Cortex of kidney (tissue), 1 donor: ENCODE measurements around the gene ARID1B.

Source experiments
- DNase-seq: peaks from one replicate; lab custom pipeline; 2025; lab: John Stamatoyannopoulos, UW

Gene ARID1B

GRCh38 chr6:156909212-156910010 lies 132.2 kb downstream of the ARID1B start:
- DNase-seq: no peak

GRCh38 chr6:156910011-156910334 lies 132.8 kb downstream of the ARID1B start:
- DNase-seq: no peak

GRCh38 chr6:156910938-156911337 lies 133.8 kb downstream of the ARID1B start:
- no peak for DNase-seq

GRCh38 chr6:156911581-156911980 lies 134.4 kb downstream of the ARID1B start:
- no peak for DNase-seq

GRCh38 chr6:156912431-156912830 lies 135.3 kb downstream of the ARID1B start:
- no peak for DNase-seq

GRCh38 chr6:156914181-156914580 lies 137.0 kb downstream of the ARID1B start:
- DNase-seq: no peak

- no peak for DNase-seq
Observed at GRCh38 chr6:156916130-156916801, 139.1 kb downstream of the ARID1B start.

GRCh38 chr6:156917213-156917612 lies 140.0 kb downstream of the ARID1B start:
- no peak for DNase-seq

GRCh38 chr6:156918647-156919046 lies 141.5 kb downstream of the ARID1B start:
- DNase-seq: no peak

- no peak for DNase-seq
Observed at GRCh38 chr6:156919370-156919769, 142.2 kb downstream of the ARID1B start.

GRCh38 chr6:156919814-156920369 lies 142.7 kb downstream of the ARID1B start:
- no peak for DNase-seq

GRCh38 chr6:156924246-156924645 lies 147.1 kb downstream of the ARID1B start:
- DNase-seq: no peak

- no peak for DNase-seq
Observed at GRCh38 chr6:156925026-156925425, 147.8 kb downstream of the ARID1B start.

GRCh38 chr6:156925718-156926607 lies 148.8 kb downstream of the ARID1B start:
- no peak for DNase-seq

- DNase-seq: no peak
Observed at GRCh38 chr6:156928126-156928525, 150.9 kb downstream of the ARID1B start.

GRCh38 chr6:156928972-156929371 lies 151.8 kb downstream of the ARID1B start:
- DNase-seq: no peak

GRCh38 chr6:156931283-156931682 lies 154.1 kb downstream of the ARID1B start:
- DNase-seq: no peak

GRCh38 chr6:156933201-156934068 lies 156.3 kb downstream of the ARID1B start:
- no peak for DNase-seq

GRCh38 chr6:156934069-156934460 lies 156.9 kb downstream of the ARID1B start:
- no peak for DNase-seq

GRCh38 chr6:156935000-156935399 lies 157.8 kb downstream of the ARID1B start:
- DNase-seq: no peak

- no peak for DNase-seq
Observed at GRCh38 chr6:156938143-156938542, 161.0 kb downstream of the ARID1B start.
